D721Med (cell line): ENCODE data around the gene HSD11B1L.

Source experiments
- DNase-seq: peaks from one replicate; pipeline ENCODE4 v3.0.0; 2011; ENCODE audit warnings: low spot score; ENCODE audit not compliant: insufficient read length
- FAIRE-seq: peaks from 2 replicates; lab custom pipeline; 2011; peaks lifted over from hg19 to GRCh38; lab: Jason Lieb, UNC
- CTCF ChIP-seq: IDR thresholded peaks from 2 replicates; pipeline ENCODE4 v1.5.1; 2012; ENCODE audit warnings: mild to moderate bottlenecking, control low read depth; ENCODE audit not compliant: insufficient read depth; ENCODE audit errors: missing control alignments

Gene HSD11B1L

GRCh38 chr19:5713228-5713627 lies 32.4 kb downstream of the HSD11B1L start:
- no peak for DNase-seq
- TF ChIP-seq CTCF = no peak
- FAIRE-seq = no peak

DNA sequence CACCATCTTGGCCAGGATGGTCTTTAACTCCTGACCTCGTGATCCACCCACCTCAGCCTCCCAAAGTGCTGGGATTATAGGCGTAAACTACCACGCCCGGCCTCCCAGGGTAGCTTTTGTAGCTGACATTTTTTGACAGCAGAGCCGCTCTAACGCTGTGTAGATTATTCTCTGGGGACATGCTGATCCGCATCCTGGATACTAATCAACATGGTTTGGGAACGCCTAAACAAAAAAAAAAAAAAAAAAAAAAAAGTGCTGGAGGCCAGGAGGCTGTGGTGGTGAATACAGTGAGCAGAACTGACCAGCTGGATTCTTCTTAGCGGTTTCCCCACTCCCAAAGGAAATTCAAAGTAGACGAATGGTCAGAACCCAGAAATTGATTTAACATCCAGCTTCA lies 34.0 kb downstream of the HSD11B1L start:
- FAIRE-seq (no peak), DNase-seq (no peak)
- TF ChIP-seq CTCF = no peak

DNA sequence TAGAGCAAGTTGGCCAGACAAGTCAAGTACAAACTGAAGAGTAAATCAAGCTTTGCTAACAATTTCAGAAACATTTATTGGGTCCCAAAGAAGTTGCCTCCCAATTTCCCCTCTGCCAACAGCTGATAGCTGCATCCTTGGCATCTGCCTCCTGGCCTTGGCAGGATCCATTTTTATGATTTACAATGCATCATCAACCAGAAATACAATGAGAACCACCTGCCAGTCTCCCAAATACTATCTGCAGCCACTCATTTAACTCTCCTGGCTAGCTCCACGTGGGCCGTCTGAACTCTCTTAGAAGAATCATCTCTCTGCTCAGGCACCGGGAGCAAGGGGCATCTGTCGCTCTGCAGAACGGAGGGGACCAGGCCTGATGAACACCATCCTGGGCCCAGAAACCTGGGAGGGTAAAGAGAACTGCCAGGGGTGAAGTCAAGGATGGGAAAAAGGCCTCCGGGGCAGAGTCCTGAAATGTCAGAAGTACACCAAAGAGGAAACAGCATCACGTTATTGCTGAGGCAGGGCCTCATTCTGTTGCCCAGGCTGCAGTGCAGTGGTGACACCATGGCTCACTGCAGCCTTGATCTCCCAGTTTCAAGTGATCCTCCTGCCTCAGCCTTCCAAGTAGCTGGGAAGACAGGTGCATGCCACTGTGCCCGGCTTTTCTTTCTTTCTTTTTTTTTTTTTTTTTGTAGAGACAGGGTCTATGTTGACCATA lies 36.5 kb downstream of the HSD11B1L start:
- FAIRE-seq (no peak), DNase-seq (no peak)
- TF ChIP-seq CTCF = no peak

DNA sequence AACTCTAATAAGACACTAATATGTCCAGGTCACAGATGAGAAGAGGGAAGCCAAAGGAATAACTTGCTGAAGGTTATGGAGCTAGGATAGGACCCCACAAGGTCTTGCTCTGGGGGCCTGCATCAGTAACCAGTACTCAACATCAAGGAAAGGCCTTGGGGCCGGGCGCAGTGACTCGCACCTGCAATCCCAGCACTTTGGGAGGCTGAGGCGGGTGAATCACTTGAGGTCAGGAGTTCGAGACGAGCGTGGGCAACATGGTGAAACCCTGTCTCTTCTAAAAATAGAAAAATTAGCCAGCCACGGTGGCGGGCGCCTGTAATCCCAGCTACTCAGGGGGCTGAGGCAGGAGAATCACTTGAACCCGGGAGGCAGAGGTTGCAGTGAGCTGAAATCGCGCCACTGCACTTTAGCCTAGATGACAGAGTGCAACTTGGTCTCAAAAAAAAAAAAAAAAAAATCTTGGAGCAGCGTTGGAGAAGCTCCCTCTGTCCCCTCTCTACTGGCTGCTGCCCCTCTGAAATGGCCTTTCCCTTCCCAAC lies 37.3 kb downstream of the HSD11B1L start:
- DNase-seq (no peak), FAIRE-seq (no peak)
- no peak for TF ChIP-seq CTCF

DNA sequence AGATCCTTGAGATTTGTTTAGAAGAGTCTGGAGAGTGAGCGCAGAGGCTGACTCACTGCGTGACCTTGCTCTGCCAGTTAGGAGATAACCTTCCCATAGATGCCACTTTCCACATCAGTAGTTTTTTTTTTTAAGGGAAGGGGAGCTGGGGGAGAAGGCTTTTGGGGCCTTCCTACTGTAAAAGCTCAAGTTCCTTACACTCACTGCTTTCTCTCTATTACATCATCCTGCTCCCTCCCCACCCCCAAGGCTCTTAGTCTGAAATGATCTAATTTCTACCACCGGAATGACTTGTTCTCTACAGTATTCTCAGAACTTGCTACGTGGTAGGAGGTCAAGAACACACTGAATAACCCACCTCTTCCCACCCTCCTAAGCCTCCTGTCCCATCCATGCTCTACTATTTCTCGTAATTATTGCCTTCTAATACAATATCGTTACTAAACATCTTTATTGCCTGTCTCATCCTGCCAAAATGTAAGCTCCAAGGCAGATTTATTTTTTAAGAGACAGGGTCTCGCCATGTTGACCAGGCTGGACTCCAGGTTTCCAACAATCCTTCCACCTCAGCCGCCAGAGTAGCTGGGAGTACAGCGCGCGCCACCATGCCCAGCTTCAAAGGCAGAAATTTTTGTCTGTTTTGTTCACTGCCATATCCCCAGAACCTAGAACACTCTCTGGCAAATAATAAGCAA lies 37.9 kb downstream of the HSD11B1L start:
- no peak for TF ChIP-seq CTCF
- DNase-seq = no peak
- no peak for FAIRE-seq

DNA sequence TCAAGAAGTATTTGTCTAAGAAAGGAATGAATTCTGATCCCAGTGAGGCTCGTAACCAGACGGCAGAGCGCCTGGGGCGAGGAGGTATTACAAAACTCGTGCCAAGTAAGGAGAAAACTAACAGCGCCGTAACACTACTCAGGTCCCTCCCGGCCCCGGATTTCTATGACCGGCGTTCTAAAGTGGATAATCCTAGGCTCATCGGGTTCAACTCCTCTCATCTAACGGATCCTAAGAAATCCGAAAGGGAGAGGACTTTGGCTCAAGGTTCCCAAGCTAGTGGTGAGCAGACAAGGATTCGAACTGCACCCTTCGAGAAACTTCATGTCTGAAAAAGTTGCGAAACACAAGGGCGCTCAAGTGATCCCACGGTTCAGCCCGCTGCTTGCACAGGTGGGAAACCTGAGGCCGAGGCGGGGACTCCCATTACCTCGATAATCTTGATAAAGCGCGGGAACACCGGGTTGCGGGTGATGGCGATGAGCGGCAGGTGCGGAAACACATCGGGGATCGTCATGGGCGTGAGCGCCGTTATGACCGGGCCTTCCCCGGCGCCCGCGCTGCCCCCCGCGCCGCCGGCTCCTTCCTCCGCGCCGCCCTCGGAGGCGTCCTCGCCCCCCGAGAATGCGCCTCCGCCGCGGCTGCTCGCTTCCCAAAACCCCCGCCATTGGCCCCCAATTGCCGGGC lies 38.6 kb downstream of the HSD11B1L start:
- no peak for TF ChIP-seq CTCF
- FAIRE-seq (no peak), DNase-seq (no peak)
